Fibroblast of the aortic adventitia (primary cell): ENCODE measurements around the gene PDS5B. TPM values are rescaled to one million over a fixed set of nuclear protein-coding genes. Genes with fewer than 3 reads are reported as not detected.
A peak's percentile ranks its signal among the peaks of the same experiment; 100 is the strongest.

Experiments
- DNase-seq: peaks from one replicate; pipeline ENCODE4 v3.0.0-alpha.2; 2010; ENCODE audit warnings: low read depth
- H3K4me3 ChIP-seq: 2 replicates; pipeline ENCODE4 v1.5.1; 2011; ENCODE audit warnings: low read depth, mild to moderate bottlenecking, control low read depth, low read length, moderate library complexity
- total RNA-seq: library from RNA; depleted of rRNA; stranded (reverse); fragments of >200 nt; gene quantifications from 2 replicates; pipeline ENCODE4 v1.2.3, GENCODE V29; 2012; ENCODE audit warnings: low replicate concordance
- TF ChIP-seq, protein P1 (sequence below): IDR thresholded peaks from 2 replicates; pipeline ENCODE4 v1.5.1; 2011; ENCODE audit warnings: mild to moderate bottlenecking, low read length, control low read depth, inconsistent platforms; ENCODE audit not compliant: insufficient read depth

Gene PDS5B
- total RNA-seq, 1 donor: 46.5 TPM

- no peak overlapping the region for H3K4me3 ChIP-seq
- TF ChIP-seq, protein P1, sequence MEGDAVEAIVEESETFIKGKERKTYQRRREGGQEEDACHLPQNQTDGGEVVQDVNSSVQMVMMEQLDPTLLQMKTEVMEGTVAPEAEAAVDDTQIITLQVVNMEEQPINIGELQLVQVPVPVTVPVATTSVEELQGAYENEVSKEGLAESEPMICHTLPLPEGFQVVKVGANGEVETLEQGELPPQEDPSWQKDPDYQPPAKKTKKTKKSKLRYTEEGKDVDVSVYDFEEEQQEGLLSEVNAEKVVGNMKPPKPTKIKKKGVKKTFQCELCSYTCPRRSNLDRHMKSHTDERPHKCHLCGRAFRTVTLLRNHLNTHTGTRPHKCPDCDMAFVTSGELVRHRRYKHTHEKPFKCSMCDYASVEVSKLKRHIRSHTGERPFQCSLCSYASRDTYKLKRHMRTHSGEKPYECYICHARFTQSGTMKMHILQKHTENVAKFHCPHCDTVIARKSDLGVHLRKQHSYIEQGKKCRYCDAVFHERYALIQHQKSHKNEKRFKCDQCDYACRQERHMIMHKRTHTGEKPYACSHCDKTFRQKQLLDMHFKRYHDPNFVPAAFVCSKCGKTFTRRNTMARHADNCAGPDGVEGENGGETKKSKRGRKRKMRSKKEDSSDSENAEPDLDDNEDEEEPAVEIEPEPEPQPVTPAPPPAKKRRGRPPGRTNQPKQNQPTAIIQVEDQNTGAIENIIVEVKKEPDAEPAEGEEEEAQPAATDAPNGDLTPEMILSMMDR: no peak
- DNase-seq: no peak
Observed at GRCh38 chr13:32761472-32761871, 175.2 kb downstream of the PDS5B start.

- TF ChIP-seq, protein P1: no peak
- no peak for DNase-seq
- H3K4me3 ChIP-seq: no peak overlapping the region
Observed at GRCh38 chr13:32779119-32779518, 192.9 kb downstream of the PDS5B start.

DNA sequence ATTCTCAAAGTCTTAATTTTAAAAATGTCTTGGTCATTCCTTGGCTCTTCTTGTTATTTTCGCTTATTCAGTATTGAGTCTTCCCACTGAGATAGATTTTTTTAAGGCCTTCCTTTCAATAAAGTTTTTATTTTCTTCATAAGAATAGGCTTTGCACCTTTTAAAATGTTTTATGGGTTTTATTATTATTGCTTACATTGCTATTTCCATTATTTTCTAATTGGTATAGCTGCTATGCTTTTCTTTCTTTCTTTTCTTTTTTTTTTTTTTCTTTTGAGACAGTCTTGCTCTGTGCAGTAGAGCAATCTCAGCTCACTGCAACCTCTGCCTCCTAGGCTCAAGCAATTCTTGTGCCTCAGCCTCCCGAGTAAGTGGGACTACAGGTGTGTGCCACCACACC, 195.7 kb downstream of the PDS5B start:
- no peak overlapping the region for H3K4me3 ChIP-seq
- TF ChIP-seq, protein P1: no peak
- no peak for DNase-seq

GRCh38 chr13:32783067-32783466, 196.8 kb downstream of the PDS5B start:
- H3K4me3 ChIP-seq: no peak overlapping the region
- DNase-seq: peak; percentile 13
- TF ChIP-seq, protein P1: no peak

DNA sequence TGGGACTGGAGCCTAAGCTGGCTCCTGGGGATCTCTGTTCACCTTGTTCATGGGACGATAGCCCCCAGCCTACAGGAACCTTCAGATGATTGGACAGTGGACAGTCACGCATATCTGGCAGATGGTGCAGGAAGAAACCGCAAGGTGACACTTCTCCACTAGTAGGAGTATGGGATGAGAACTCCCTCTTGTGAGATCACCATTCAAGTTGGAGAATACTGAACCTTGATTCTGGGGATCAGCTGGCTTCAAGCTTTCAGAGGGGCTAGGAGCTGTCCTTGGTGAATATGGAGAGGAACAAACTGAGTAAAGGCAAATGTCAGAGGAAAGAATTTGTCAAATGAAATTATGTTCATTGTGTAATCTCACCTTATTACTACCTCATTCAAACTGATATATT, 204.5 kb downstream of the PDS5B start:
- H3K4me3 ChIP-seq: no peak overlapping the region
- TF ChIP-seq, protein P1: no peak
- no peak for DNase-seq

GRCh38 chr13:32791545-32792172, 205.4 kb downstream of the PDS5B start:
- no peak for DNase-seq
- H3K4me3 ChIP-seq: no peak overlapping the region
- TF ChIP-seq, protein P1: no peak

DNA sequence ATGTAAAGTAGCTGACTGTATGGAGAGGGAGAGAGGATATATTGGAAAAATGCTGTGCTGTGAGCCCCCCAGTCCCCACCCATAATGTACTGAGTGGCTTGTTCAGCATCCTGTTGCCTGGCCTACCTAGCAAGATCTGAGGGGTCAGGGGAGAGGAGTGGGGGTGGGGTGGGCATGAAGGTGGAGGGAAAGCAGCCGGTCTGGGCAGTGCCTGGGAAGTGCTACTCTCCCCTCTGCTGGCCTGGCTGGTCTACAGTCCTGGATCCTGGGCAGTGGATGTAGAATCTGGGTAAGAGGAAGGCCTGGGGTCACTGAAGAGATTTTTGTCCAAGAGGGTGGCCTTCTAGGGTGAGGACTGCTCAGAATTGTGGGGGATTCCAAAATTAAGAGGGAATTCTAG, 210.5 kb downstream of the PDS5B start:
- H3K4me3 ChIP-seq: no peak overlapping the region
- DNase-seq: no peak
- TF ChIP-seq, protein P1: no peak
